Measurements from ENCODE around the gene PGC.

DNA sequence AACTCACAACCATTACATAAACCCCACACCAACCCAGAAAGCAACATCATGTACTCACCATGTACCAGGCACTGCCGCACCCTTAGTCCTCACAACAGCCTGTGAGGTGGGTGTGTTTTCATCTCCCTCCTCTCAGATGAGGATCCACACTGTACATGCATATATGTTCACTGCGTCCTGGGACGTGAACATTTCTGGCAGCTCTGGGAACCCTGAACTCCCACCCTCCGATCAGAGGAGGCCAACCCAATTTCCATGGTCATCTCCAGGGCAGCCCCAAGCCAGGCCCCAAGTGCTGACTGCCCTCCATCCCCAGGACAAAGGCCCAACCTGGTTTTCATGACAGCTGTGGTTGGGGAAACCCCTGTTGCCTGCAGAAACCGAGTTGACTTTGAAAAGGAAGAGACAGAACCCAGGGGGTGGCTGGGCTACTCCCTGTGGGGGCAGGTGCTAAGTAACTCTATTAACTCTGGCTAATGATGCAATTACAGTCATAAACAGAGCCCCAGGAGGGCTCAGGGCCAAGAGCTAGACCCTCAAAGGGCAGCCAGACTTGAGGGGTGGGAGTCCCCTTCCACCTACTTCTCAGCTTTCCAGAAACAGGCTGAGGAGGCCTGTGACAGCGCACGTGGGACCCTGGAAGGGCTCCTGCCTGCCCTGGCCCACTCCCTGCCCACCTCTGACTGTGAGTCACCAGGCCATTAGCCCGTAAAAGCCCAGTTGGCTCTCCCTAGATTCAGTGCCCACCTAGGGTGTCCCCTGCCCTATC lies 14.4 kb downstream of the PGC start:
- TF ChIP-seq, protein P1, sequence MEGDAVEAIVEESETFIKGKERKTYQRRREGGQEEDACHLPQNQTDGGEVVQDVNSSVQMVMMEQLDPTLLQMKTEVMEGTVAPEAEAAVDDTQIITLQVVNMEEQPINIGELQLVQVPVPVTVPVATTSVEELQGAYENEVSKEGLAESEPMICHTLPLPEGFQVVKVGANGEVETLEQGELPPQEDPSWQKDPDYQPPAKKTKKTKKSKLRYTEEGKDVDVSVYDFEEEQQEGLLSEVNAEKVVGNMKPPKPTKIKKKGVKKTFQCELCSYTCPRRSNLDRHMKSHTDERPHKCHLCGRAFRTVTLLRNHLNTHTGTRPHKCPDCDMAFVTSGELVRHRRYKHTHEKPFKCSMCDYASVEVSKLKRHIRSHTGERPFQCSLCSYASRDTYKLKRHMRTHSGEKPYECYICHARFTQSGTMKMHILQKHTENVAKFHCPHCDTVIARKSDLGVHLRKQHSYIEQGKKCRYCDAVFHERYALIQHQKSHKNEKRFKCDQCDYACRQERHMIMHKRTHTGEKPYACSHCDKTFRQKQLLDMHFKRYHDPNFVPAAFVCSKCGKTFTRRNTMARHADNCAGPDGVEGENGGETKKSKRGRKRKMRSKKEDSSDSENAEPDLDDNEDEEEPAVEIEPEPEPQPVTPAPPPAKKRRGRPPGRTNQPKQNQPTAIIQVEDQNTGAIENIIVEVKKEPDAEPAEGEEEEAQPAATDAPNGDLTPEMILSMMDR (IDR thresholded peaks at IDR 0.05; ENCODE audit: extremely low read depth in 1 of 2, insufficient read depth in 1 of 2, low read depth in 1 of 2, low read length in 2 of 2), result no peak
- TF ChIP-seq EZH2 (IDR thresholded peaks at IDR 0.05; ENCODE audit: borderline replicate concordance, low read depth, low read length, severe bottlenecking), result no peak
- no peak for TF ChIP-seq POLR2AphosphoS5 (IDR thresholded peaks at IDR 0.05; ENCODE audit: insufficient read depth, low read depth, low read length)
- TF ChIP-seq MYC (IDR thresholded peaks at IDR 0.05; ENCODE audit: low read depth, low read length), result no peak
- TF ChIP-seq POLR2A (IDR thresholded peaks at IDR 0.05; ENCODE audit: low read depth, low read length), result no peak

Measured in endothelial cell of umbilical vein (primary cell).